HUES48 (cell line): Measurements from ENCODE around the gene UBXN2A.

Experiments
- H3K27ac ChIP-seq: one replicate; pipeline ENCODE4 v1.7.0; 2013; ENCODE audit warnings: low read depth, low read length, inconsistent platforms
- H3K27me3 ChIP-seq: 2 replicates; pipeline ENCODE4 v1.6.1; 2013; ENCODE audit warnings: mild to moderate bottlenecking, low read length; ENCODE audit not compliant: control insufficient read depth, insufficient read depth
- H3K36me3 ChIP-seq: 2 replicates; pipeline ENCODE4 v1.6.1; 2013; ENCODE audit warnings: low read length; ENCODE audit not compliant: control insufficient read depth, insufficient read depth
- H3K4me1 ChIP-seq: 2 replicates; pipeline ENCODE4 v1.6.1; 2013; ENCODE audit warnings: mild to moderate bottlenecking, low read length; ENCODE audit not compliant: control insufficient read depth, insufficient read depth
- H3K4me3 ChIP-seq: 2 replicates; pipeline ENCODE4 v1.5.1; 2013; ENCODE audit warnings: mild to moderate bottlenecking, low read depth, low read length
- H3K9ac ChIP-seq: 2 replicates; pipeline ENCODE4 v1.6.1; 2013; ENCODE audit warnings: mild to moderate bottlenecking, low read depth, low read length, moderate library complexity
- H3K9me3 ChIP-seq: 2 replicates; pipeline ENCODE4 v1.6.1; 2013; ENCODE audit warnings: low read length; ENCODE audit not compliant: control insufficient read depth, insufficient read depth

Gene UBXN2A

DNA sequence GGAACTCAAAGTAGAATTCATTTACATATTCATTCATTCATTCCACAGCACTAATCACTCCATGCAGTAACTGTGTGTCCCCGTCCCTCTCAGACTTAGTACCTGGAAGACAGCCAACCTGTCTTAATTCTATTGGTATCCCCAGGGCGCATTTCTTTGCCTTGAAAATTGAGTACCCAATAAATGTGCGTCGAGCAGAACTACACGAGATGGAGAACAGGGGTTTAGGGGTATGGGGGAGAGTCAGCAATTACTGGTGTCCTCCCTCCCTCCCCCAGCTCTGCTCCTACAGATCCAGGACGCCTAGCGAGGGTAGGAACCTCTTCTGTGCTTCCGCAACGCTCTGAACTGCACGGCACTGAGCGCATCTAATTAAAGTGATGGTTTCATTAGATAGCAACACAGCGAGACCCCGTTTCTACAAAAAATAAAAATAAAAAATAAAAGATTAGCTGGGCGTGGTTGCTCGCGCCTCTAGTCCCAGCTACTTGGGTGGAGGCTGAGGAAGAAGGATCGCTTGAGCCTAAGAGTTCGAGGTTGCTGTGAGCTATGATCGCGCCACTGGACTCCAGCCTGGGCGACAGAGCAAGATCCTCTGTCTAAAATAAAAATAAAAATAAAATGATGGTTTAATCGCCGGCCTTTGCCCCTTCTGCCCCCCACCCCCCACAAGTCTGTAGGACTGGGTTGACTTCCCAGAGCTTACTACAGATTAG is 108.7 kb downstream of the UBXN2A start:
- H3K4me1 ChIP-seq = peaks cover 8% of the 10 kb centered on the region
- 0 out of 2 replicates have a peak, but pooled peaks cover 2% of the 10 kb centered on the region for H3K27me3 ChIP-seq
- H3K9me3 ChIP-seq = no peaks in the 10 kb centered on the region
- peak overlapping the region; percentile 73 for H3K4me3 ChIP-seq
- H3K27ac ChIP-seq = no peak overlapping the region
- 0 out of 2 replicates have a peak, but pooled peaks cover under 1% of the 10 kb centered on the region for H3K36me3 ChIP-seq
- H3K9ac ChIP-seq = no peak overlapping the region

GRCh38 chr2:24049485-24050021 is 109.3 kb downstream of the UBXN2A start, which contains the start of gene FKBP1B:
TSS of gene FKBP1B (plus strand) at chr2:24049741. CDS start at chr2:24049850, 109 bp downstream.
- Histone ChIP-seq H3K36me3 (peaks cover 6% of the 10 kb centered on the region; the same call in 1 of the 2 replicates), H3K4me3 (peak within 1 kb of the TSS; percentile 73), H3K27me3 (0 out of 2 replicates have a peak, but pooled peaks cover 2% of the 10 kb centered on the region), H3K27ac (no peak within 1 kb of the TSS), H3K4me1 (peaks cover 8% of the 10 kb centered on the region), H3K9ac (0 out of 2 replicates have a peak within 1 kb of the TSS, but pooled peaks have one; percentile 10), H3K9me3 (no peaks in the 10 kb centered on the region)

- 0 out of 2 replicates have a peak overlapping the region, but pooled peaks have one; percentile 10 for H3K9ac ChIP-seq
- H3K4me1 ChIP-seq = peaks cover 8% of the 10 kb centered on the region
- H3K36me3 ChIP-seq = peaks cover 12% of the 10 kb centered on the region; the same call in 1 of the 2 replicates
- no peak overlapping the region for H3K27ac ChIP-seq
- H3K27me3 ChIP-seq = 0 out of 2 replicates have a peak, but pooled peaks cover 2% of the 10 kb centered on the region
- peak overlapping the region; percentile 73 for H3K4me3 ChIP-seq
- H3K9me3 ChIP-seq = no peaks in the 10 kb centered on the region
Observed at GRCh38 chr2:24050041-24050979, 110.0 kb downstream of the UBXN2A start.

DNA sequence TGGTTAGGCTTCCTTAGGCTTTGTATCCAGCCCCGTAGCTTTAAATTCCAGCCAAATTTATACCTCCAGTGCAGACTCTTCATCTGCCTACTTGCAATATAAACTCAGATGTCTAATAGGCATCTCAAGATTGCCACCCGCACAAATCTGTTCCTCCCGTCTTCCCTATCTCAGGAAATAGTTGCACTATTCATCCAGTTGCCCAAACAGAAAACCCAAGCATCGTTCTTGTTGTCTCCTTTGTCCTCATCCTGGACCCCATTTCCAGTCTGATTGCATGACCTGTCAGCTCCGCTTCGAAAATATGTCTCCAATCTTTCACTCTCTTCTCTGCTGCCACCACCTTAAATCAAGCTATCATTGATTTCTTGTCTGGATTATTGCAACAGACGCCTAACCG is 111.6 kb downstream of the UBXN2A start:
- Histone ChIP-seq H3K27ac (no peak overlapping the region), H3K9ac (no peak overlapping the region), H3K9me3 (no peaks in the 10 kb centered on the region), H3K36me3 (peaks cover 12% of the 10 kb centered on the region; the same call in 1 of the 2 replicates), H3K4me1 (0 out of 2 replicates have a peak, but pooled peaks cover 4% of the 10 kb centered on the region), H3K4me3 (no peak overlapping the region), H3K27me3 (0 out of 2 replicates have a peak, but pooled peaks cover 2% of the 10 kb centered on the region)

DNA sequence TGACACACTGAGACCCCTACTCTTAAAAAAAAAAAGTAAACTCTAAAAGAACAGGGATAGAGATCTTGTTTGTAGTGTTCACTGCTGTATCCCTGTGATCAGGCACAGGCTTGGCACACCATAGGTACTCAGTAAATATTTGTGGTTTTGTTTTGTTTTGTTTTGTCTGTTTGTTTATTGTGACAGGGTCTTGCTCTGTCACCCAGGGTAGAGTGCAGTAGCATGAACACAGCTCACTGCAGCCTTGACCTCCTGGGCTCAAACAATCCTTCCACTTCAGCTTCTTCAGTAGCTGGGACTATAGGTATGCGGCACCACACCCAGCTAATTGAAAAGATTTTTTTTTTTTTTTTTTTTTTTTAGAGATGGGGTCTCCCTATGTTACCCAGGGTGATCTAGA is 112.7 kb downstream of the UBXN2A start:
- H3K27me3 ChIP-seq = 0 out of 2 replicates have a peak, but pooled peaks cover 2% of the 10 kb centered on the region
- no peak overlapping the region for H3K9ac ChIP-seq
- H3K9me3 ChIP-seq = no peaks in the 10 kb centered on the region

More for the DNA sequence above, 112.7 kb downstream of the UBXN2A start:
- Histone ChIP-seq H3K4me3 (no peak overlapping the region), H3K4me1 (no peaks in the 10 kb centered on the region), H3K36me3 (peaks cover 12% of the 10 kb centered on the region; the same call in 1 of the 2 replicates), H3K27ac (no peak overlapping the region)
